ENCODE results near the gene USP32. TPM values are rescaled to one million over a fixed set of nuclear protein-coding genes. Genes with fewer than 3 reads are reported as not detected.

USP32 gene
- total RNA-seq, 1 donor from 2014 or later: 59.6 TPM

DNA sequence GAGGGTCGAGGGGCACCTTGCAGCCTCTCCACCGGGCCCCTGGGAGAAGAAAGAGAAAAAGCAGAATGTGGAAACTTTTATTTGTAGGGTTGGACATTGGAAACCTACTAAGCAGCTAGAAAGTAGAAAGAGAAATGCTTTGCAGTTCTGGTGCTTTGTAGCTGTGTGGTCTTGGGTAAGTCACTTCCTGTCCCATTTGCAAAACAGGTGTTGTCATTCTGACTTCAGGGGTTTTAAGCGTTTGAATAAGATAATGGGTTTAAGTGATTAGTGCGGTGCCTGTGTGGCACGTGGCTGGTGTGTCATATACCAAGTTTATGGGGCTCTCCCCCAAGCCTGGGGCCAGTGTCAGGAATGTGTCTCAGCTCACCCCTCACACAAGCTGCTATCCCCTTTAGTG, 240.6 kb downstream of the USP32 start:
- Mint-ChIP-seq H3K4me1 (ENCODE audit: low read depth, unreplicated experiment) (peaks cover 19% of the 10 kb centered on the region), H3K9me3 (ENCODE audit: unreplicated experiment) (peaks cover 4% of the 10 kb centered on the region), H3K36me3 (ENCODE audit: unreplicated experiment) (peaks cover 3% of the 10 kb centered on the region), H3K27me3 (ENCODE audit: unreplicated experiment) (peaks cover 17% of the 10 kb centered on the region), H3K4me3 (ENCODE audit: unreplicated experiment) (no peak overlapping the region), H3K27ac (ENCODE audit: unreplicated experiment) (no peak overlapping the region)
- no peak for TF ChIP-seq CTCF (IDR thresholded peaks at IDR 0.05; ENCODE audit: partially characterized antibody, unreplicated experiment)
- no peak for DNase-seq

DNA sequence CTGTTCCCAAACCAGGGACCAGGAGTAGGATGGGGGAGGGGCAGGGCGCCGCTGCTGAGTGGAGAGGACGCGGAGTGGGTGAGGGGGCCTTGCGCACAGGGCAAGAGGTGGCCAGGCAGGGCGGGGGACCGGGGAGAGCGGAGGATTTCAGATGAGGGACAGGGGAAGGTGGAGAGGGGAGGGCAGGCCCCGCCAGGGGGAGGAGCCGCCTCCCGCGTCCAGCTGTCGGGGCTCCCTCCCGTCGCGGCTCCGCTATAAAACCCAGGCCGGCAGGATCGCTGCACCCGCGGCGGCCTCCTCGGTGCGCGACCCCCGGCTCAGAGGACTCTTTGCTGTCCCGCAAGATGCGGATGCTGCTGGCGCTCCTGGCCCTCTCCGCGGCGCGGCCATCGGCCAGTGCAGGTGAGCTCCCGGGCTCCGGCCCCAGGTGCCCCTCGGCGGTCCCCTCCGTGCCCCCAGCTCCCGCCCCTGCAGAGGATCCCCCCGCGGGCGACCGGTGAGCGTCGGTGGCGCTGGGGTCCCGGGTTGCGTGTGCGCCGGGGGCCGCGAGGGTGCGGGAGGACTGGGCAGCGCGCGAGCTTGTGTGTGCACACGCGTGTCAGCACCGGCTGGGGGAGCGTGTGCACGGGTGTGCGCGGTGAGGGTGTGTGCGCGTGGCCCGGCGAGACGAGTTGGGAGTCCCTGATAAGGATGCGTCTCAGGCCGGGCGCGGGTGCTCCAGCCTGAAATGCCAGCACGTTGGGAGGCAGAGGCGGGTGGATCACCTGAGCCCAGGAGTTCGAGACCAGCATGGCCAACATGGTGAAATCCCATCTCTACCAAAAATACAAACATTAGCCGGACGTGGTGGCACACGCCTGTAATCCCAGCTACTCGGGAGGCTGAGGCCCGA, 242.0 kb downstream of the USP32 start, which contains the start of gene CA4:
TSS of gene CA4 (plus strand) at position 283 of the 892 bp plus-strand sequence. CDS start at position 345, 62 bp downstream.
- DNase-seq: peak; percentile 47
- Mint-ChIP-seq H3K9me3 (ENCODE audit: unreplicated experiment) (peaks cover 2% of the 10 kb centered on the region), H3K27ac (ENCODE audit: unreplicated experiment) (no peak within 1 kb of the TSS), H3K4me3 (ENCODE audit: unreplicated experiment) (peak within 1 kb of the TSS; percentile 76), H3K36me3 (ENCODE audit: unreplicated experiment) (no peaks in the 10 kb centered on the region), H3K27me3 (ENCODE audit: unreplicated experiment) (peaks cover 22% of the 10 kb centered on the region), H3K4me1 (ENCODE audit: low read depth, unreplicated experiment) (peaks cover 19% of the 10 kb centered on the region)
- no peak for TF ChIP-seq CTCF (IDR thresholded peaks at IDR 0.05; ENCODE audit: partially characterized antibody, unreplicated experiment)

DNA sequence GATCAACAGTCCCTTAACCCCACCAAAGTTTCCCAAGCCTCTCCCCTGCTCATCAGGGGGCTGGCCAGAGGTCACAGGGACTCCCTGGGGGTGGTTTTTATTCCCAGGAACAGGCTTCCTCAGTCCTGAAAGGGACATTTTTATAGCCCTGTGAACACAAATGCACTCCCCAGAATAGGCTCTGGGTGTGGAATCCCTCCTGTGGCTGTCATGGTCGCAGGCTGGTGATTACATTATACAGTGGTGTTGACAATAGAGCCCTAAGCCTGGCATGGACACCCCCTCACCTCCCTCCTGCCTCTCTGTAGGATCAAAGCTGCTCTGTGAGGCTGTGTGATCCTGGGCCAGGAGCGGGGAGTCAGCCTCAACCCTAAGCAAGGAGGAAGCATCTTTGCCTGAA, 243.6 kb downstream of the USP32 start:
- no peak overlapping the region for H3K4me3 Mint-ChIP-seq (ENCODE audit: unreplicated experiment)
- no peak overlapping the region for H3K27ac Mint-ChIP-seq (ENCODE audit: unreplicated experiment)
- TF ChIP-seq CTCF (IDR thresholded peaks at IDR 0.05; ENCODE audit: partially characterized antibody, unreplicated experiment): no peak
- H3K4me1 Mint-ChIP-seq (ENCODE audit: low read depth, unreplicated experiment): peaks cover 14% of the 10 kb centered on the region
- no peaks in the 10 kb centered on the region for H3K36me3 Mint-ChIP-seq (ENCODE audit: unreplicated experiment)
- DNase-seq: no peak
- peaks cover 26% of the 10 kb centered on the region for H3K27me3 Mint-ChIP-seq (ENCODE audit: unreplicated experiment)
- peaks cover 3% of the 10 kb centered on the region for H3K9me3 Mint-ChIP-seq (ENCODE audit: unreplicated experiment)

DNA sequence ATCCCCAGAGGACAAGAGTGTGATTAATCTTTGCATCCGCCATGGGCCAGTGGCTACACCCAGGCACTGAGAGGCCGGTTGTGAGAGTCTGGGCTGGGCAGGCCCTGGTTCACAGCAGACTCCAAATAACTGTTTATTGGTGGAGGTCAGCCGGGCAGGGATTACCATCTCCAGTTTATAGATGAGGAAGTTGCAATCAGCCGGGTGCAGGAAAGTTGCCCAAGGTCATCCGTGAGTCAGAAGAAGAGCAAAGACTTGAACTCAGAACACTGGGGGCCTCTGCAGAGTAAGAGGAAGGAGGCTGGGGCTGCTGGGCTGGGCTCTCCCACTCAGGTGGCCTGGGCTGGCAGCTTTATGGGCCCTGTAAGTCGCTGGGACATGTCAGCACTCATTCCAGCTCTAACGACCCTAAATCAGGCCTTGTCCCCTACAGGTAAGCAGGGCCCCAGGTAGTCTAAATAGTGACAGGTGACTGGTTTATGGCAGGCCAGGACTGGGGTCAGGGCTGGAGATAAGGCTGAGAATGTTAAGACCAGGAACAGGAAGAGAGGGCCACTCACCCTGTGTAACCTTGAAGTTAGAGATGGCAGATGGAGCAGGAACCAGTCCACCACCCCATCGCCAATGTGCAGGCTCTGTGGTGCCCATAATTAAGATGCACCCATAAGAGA, 244.2 kb downstream of the USP32 start:
- DNase-seq: no peak
- no peaks in the 10 kb centered on the region for H3K36me3 Mint-ChIP-seq (ENCODE audit: unreplicated experiment)
- H3K4me1 Mint-ChIP-seq (ENCODE audit: low read depth, unreplicated experiment): peaks cover 19% of the 10 kb centered on the region
- peaks cover 28% of the 10 kb centered on the region for H3K27me3 Mint-ChIP-seq (ENCODE audit: unreplicated experiment)
- H3K4me3 Mint-ChIP-seq (ENCODE audit: unreplicated experiment): peak overlapping the region; percentile 38
- no peak for TF ChIP-seq CTCF (IDR thresholded peaks at IDR 0.05; ENCODE audit: partially characterized antibody, unreplicated experiment)
- H3K9me3 Mint-ChIP-seq (ENCODE audit: unreplicated experiment): peaks cover 3% of the 10 kb centered on the region
- no peak overlapping the region for H3K27ac Mint-ChIP-seq (ENCODE audit: unreplicated experiment)
